WERI-Rb-1 (cell line): Measurements from ENCODE around the gene SKIL.

Experiments
- DNase-seq: peaks from one replicate; pipeline ENCODE4 v3.0.0-alpha.2; 2020
- H3K27ac ChIP-seq: fragments of 250-450 bp; sonication (Bioruptor Pico); 2 replicates; pipeline ENCODE4 v1.5.1; 2020; ENCODE audit warnings: mild to moderate bottlenecking, moderate library complexity
- H3K27me3 ChIP-seq: fragments of 250-450 bp; sonication (Bioruptor Pico); 2 replicates; pipeline ENCODE4 v1.5.1; 2021; ENCODE audit warnings: mild to moderate bottlenecking, low read depth, moderate library complexity; ENCODE audit not compliant: insufficient read depth, severe bottlenecking
- H3K36me3 ChIP-seq: fragments of 250-450 bp; sonication (Bioruptor Pico); 2 replicates; pipeline ENCODE4 v1.5.1; 2020; ENCODE audit warnings: mild to moderate bottlenecking, moderate library complexity
- H3K4me3 ChIP-seq: 2 replicates; pipeline ENCODE4 v1.5.1; 2011; ENCODE audit warnings: low read depth, mild to moderate bottlenecking, control low read depth, low read length
- H3K9me3 ChIP-seq: fragments of 250-450 bp; sonication (Bioruptor Pico); 2 replicates; pipeline ENCODE4 v1.5.1; 2021; ENCODE audit warnings: mild to moderate bottlenecking, moderate library complexity; ENCODE audit not compliant: severe bottlenecking
- TF ChIP-seq, protein P1 (sequence below): IDR thresholded peaks from 2 replicates; pipeline ENCODE4 v1.5.1; 2011; ENCODE audit warnings: low read depth, mild to moderate bottlenecking, control low read depth, inconsistent platforms, low read length

SKIL gene

GRCh38 chr3:170355738-170356595 lies 1.5 kb upstream of the SKIL start:
- TF ChIP-seq, protein P1, sequence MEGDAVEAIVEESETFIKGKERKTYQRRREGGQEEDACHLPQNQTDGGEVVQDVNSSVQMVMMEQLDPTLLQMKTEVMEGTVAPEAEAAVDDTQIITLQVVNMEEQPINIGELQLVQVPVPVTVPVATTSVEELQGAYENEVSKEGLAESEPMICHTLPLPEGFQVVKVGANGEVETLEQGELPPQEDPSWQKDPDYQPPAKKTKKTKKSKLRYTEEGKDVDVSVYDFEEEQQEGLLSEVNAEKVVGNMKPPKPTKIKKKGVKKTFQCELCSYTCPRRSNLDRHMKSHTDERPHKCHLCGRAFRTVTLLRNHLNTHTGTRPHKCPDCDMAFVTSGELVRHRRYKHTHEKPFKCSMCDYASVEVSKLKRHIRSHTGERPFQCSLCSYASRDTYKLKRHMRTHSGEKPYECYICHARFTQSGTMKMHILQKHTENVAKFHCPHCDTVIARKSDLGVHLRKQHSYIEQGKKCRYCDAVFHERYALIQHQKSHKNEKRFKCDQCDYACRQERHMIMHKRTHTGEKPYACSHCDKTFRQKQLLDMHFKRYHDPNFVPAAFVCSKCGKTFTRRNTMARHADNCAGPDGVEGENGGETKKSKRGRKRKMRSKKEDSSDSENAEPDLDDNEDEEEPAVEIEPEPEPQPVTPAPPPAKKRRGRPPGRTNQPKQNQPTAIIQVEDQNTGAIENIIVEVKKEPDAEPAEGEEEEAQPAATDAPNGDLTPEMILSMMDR, result no peak
- peak; percentile 79 for DNase-seq
- no peaks in the 10 kb centered on the region for H3K9me3 ChIP-seq
- H3K4me3 ChIP-seq, result peak overlapping the region; percentile 63
- H3K27me3 ChIP-seq, result no peaks in the 10 kb centered on the region
- peaks cover 15% of the 10 kb centered on the region for H3K36me3 ChIP-seq
- peak overlapping the region; percentile 99 for H3K27ac ChIP-seq

GRCh38 chr3:170356596-170357175 lies 829 bp upstream of the SKIL start:
- TF ChIP-seq, protein P1, result no peak

GRCh38 chr3:170358042-170359010 lies 811 bp downstream of the SKIL start:
- TF ChIP-seq, protein P1, result peak; percentile 56
- no peaks in the 10 kb centered on the region for H3K9me3 ChIP-seq
- peak; percentile 89 for DNase-seq
- peaks cover 38% of the 10 kb centered on the region for H3K36me3 ChIP-seq
- H3K27me3 ChIP-seq, result no peaks in the 10 kb centered on the region
- H3K27ac ChIP-seq, result peak overlapping the region; percentile 96
- peak overlapping the region; percentile 52 for H3K4me3 ChIP-seq

More at GRCh38 chr3:170356596-170357175, 829 bp upstream of the SKIL start:
- H3K4me3 ChIP-seq, result peak overlapping the region; percentile 63
- H3K27ac ChIP-seq, result peak overlapping the region; percentile 99
- no peaks in the 10 kb centered on the region for H3K9me3 ChIP-seq
- no peaks in the 10 kb centered on the region for H3K27me3 ChIP-seq
- DNase-seq, result peak; percentile 86
- peaks cover 22% of the 10 kb centered on the region for H3K36me3 ChIP-seq

DNA sequence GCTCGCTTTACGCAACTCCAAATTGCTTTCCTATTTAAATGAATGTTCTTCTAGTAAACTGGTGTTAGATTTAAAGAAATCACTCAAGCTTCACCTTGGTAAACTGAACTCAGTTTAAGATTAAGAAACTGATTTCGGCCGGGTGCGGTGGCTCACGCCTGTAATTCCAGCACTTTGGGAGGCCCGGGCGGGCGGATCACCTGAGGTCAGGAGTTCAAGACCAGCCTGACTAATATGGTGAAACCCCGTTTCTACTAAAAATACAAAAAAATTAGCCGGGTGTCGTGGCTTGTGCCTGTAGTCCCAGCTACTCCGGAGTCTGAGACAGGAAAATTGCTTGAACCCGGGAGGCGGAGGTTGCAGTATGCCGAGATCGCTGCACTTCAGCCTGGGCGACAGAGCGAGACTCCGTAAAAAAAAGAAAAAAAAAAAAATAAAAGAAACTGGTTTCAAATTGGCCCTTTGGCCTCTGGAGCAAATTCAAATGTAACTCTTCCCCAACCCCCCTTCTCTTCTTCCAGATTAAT lies 1.7 kb downstream of the SKIL start:
- H3K27me3 ChIP-seq, result no peaks in the 10 kb centered on the region
- H3K9me3 ChIP-seq, result no peaks in the 10 kb centered on the region
- DNase-seq, result no peak
- TF ChIP-seq, protein P1, result no peak
- H3K4me3 ChIP-seq, result peak overlapping the region; percentile 52
- H3K36me3 ChIP-seq, result peaks cover 46% of the 10 kb centered on the region
- peak overlapping the region; percentile 96 for H3K27ac ChIP-seq

- no peaks in the 10 kb centered on the region for H3K9me3 ChIP-seq
- H3K27me3 ChIP-seq, result no peaks in the 10 kb centered on the region
- H3K4me3 ChIP-seq, result no peak overlapping the region
- H3K27ac ChIP-seq, result no peak overlapping the region
- TF ChIP-seq, protein P1, result no peak
- DNase-seq, result no peak
- H3K36me3 ChIP-seq, result peaks cover 57% of the 10 kb centered on the region
Measured at GRCh38 chr3:170360466-170360865, 3.0 kb downstream of the SKIL start.
